GM21786 (cell line): ENCODE measurements around the gene ZBTB32.
"Not testable (repeated sequence)": the region's sequence is repeated elsewhere in the genome, so short reads cannot be mapped to it uniquely, and the experiment has no call there.

Source experiments
- ATAC-seq: cut with Tn5 transposase; IDR thresholded peaks from one replicate; pipeline ENCODE4 v1.9.1; 2021; ENCODE audit not compliant: unreplicated experiment

Gene ZBTB32

GRCh38 chr19:35720163-35720524, 15.8 kb downstream of the ZBTB32 start:
- ATAC-seq: no peak

DNA sequence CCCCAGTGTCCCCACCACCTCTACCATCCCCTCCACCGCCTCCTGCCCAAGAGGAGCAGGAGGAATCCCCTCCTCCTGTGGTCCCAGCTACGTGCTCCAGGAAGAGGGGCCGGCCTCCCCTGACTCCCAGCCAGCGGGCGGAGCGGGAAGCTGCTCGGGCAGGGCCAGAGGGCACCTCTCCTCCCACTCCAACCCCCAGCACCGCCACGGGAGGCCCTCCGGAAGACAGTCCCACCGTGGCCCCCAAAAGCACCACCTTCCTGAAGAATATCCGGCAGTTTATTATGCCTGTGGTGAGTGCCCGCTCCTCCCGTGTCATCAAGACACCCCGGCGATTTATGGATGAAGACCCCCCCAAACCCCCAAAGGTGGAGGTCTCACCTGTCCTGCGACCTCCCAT, 16.3 kb downstream of the ZBTB32 start:
- no peak for ATAC-seq

- ATAC-seq: no peak
Observed at GRCh38 chr19:35721374-35721773, 17.0 kb downstream of the ZBTB32 start.

DNA sequence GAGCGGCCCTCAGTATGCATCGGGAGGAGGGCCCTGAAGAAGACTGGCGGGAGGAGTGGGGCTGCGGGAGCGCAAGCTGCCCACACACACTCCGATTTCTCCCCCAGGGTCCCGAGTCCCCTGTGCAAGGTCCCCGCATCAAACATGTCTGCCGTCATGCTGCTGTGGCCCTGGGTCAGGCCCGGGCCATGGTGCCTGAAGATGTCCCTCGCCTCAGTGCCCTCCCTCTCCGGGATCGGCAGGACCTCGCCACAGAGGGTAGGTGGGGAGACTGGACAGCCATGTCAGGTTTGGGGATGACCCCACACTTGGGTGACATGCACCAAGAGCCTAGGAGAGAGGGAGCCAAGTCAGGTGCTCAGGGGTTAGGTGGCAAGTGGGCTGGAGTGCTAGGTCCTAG, 18.1 kb downstream of the ZBTB32 start:
- no peak for ATAC-seq

- no peak for ATAC-seq
Observed at GRCh38 chr19:35722897-35723296, 18.5 kb downstream of the ZBTB32 start.

DNA sequence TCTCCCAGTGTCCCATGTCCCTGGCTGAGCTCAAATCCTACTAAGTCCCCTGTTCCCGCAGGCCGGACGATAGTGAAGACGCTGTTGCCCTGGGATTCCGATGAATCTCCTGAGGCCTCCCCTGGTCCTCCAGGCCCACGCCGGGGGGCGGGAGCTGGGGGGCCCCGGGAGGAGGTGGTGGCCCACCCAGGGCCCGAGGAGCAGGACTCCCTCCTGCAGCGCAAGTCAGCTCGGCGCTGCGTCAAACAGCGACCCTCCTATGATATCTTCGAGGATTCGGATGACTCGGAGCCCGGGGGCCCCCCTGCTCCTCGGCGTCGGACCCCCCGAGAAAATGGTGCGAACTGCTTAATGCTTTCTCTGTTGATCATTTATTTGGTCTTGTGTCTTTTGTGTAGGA, 19.3 kb downstream of the ZBTB32 start:
- no peak for ATAC-seq

DNA sequence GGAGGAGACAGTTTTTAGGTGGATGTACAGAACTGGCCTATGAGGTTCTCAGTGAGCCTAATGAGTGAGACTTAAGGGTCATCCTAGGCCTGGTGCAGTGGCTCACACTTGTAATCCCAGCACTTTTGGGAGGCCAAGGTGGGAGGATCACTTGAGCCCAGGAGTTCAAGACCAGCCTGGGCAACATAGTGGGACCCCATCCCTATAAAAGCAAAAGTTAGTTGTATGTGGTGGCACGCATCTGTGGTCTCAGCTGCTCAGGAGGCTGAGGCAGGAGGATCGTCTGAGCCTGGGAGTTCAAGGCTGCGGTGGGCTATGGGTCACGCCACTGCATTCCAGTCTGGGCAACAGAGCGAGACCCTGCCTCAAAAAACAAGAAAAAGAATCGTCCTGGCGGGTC, 19.8 kb downstream of the ZBTB32 start:
- ATAC-seq: not testable (repeated sequence)

DNA sequence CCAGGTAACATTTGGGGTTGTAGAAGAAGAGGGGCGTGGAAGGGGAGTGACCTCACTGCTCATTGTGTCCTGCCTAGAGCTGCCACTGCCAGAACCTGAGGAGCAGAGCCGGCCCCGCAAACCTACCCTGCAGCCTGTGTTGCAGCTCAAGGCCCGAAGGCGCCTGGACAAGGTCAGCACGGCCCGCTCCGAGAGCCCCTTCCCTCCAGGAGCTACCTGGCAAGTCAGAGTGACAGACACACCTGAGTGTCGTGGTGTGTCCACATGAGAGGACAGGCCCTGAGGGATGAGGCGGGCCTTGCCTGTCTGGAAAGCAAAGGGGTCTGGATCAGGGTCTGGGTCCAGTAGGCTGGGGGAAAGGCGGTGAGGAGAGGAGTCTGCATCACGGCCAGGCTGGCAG, 20.2 kb downstream of the ZBTB32 start:
- no peak for ATAC-seq

- no peak for ATAC-seq
Observed at GRCh38 chr19:35725216-35725861, 21.0 kb downstream of the ZBTB32 start.

GRCh38 chr19:35727053-35727955, 22.9 kb downstream of the ZBTB32 start:
- ATAC-seq: no peak

DNA sequence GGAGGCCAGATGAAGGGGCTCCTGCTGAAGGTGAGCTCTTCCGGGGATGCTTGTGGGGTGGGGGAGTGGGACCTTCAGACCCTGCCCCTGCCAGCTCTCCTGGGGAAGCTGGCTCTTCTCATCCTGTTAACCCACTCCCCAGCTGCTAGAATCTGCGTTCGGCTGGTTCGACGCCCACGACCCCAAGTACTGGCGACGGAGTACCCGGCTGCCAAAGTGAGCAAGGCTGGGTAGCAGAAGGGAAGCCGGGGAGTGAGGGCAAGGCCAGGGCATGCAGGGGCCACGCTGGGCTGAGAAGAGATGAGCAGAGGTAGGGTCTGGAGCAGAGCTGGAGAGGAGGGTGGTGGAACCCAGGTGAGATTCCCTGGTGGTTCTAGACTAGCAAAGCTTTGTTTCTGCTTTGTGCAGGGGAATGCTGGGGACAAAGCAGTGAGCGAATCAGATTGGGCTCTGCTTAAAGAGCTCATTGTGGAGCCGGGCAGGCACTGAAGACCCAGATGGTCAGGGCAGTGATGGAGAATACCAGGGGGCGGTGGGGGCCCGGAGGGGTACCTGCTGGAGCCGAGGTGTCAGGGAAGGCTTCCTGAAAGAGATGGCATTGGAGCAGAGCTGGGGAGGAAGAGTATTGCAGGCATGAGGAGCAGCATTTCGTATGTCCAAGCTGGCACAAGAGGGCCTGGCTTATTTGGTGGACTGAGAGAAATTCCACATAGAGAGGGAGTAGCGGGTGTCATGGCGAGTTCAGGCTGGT, 23.8 kb downstream of the ZBTB32 start:
- ATAC-seq: no peak

GRCh38 chr19:35729021-35729420, 24.7 kb downstream of the ZBTB32 start:
- no peak for ATAC-seq

- no peak for ATAC-seq
Observed at GRCh38 chr19:35729763-35730162, 25.4 kb downstream of the ZBTB32 start.

- ATAC-seq: no peak
Observed at GRCh38 chr19:35730326-35730725, 26.0 kb downstream of the ZBTB32 start.

GRCh38 chr19:35731353-35731752, 27.0 kb downstream of the ZBTB32 start:
- ATAC-seq: no peak

DNA sequence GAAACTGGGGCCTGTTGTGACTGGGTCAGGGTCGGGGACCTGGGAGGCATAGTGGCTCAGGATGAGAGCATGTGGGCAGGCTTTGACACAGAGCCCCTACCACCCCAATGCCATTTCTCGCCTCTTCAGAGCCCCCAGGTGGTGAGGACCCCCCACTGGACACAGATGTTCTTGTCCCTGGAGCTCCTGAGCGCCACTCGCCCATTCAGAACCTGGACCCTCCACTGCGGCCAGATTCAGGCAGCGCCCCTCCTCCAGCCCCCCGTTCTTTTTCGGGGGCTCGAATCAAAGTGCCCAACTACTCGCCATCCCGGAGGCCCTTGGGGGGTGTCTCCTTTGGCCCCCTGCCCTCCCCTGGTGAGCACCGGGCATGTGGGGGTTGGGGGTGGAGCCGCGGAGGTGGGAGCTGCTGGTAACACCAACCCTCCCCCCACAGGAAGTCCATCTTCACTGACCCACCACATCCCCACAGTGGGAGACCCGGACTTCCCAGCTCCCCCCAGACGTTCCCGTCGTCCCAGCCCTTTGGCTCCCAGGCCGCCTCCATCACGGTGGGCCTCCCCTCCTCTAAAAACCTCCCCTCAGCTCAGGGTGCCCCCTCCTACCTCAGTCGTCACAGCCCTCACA, 27.5 kb downstream of the ZBTB32 start:
- no peak for ATAC-seq

DNA sequence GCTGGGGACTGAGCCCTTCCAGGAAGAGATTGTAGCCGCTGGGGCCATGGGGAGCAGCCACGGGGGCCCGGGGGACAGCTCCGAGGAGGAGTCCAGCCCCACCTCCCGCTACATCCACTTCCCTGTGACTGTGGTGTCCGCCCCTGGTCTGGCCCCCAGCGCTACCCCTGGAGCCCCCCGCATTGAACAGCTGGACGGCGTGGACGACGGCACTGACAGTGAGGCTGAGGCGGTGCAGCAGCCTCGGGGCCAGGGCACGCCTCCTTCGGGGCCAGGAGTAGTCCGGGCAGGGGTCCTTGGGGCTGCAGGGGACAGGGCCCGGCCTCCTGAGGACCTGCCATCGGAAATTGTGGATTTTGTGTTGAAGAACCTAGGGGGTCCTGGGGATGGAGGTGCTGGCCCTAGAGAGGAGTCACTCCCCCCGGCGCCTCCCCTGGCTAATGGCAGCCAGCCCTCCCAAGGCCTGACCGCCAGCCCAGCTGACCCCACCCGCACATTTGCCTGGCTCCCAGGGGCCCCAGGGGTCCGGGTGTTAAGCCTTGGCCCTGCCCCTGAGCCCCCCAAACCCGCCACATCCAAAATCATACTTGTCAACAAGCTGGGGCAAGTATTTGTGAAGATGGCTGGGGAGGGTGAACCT, 28.3 kb downstream of the ZBTB32 start:
- ATAC-seq: no peak

DNA sequence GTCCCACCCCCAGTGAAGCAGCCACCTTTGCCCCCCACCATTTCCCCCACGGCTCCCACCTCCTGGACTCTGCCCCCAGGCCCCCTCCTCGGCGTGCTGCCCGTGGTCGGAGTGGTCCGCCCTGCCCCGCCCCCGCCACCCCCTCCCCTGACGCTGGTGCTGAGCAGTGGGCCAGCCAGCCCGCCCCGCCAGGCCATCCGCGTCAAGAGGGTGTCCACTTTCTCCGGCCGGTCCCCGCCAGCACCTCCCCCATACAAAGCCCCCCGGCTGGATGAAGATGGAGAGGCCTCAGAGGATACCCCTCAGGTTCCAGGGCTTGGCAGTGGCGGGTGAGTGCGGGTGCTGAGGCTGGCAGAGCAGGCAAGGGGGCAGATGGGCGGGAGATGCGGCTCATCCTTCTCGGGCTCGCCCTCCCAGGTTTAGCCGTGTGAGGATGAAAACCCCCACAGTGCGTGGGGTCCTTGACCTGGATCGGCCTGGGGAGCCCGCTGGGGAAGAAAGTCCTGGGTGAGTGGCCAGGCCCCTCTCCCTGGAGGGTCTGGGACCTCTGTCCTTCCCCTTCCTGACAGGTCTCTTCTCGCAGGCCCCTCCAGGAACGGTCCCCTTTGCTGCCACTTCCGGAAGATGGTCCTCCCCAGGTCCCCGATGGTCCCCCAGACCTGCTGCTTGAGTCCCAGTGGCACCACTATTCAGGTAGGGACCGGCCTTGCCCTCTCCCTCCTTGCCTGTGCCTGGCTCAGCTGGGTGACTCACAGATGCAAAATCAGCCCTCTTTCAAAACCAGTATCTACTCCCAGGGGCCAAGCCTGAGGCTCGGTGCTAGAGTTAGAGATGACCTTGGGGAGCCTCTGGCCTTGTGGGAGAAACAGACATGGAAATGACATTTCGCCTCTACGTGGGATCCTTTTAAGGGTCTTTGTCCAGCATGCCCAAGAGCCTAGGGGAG, 29.1 kb downstream of the ZBTB32 start:
- no peak for ATAC-seq

DNA sequence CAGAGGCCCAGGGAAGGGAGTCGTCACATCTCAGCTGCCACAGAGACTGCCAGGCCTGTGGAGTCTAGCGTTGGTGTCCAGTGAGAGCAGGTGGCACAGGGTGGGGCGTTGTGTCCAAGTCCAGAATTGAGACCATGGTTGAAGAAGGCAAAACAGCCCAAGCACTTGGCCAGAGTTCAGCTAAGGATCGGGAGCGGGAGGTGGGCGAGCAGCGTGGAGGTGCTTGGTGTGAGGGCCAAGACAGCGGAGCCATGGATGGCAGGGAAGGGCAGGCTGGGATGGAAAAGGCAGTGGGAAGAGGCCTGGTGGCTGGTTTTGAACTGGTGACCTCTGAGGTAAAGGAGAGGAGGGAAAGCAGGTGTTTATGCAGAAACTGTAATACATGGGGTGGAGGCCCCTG, 29.9 kb downstream of the ZBTB32 start:
- no peak for ATAC-seq

DNA sequence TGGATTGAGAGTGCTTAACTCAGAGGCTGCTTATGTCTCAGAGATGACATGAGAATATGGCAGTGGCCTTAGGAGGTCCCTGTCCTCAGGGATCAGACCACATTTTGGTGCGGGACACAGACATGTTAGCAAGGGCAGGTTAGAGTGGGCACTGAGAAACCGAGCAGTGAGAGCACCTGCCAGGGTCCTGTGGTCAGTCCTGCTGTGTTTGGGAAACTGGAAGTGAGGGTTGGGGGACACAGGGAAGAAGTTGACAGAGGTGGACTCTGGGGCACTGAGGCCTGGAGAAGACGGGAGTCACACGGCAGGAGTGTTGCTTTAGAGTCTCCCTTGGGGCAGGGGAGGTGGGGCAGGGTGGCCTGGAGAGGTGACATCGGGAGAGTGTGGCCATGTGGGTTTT, 30.5 kb downstream of the ZBTB32 start:
- ATAC-seq: no peak
